Stimulated activated CD4-positive, alpha-beta T cell treated with anti-CD3 and anti-CD28 coated beads, Interleukin-4, amount 100 ng/mL, for 1 hour (primary cell): ENCODE results near the gene TRPM4.
"Not testable (repeated sequence)": the region's sequence is repeated elsewhere in the genome, so short reads cannot be mapped to it uniquely, and the experiment has no call there.

Experiments
- DNase-seq: peaks from one replicate; pipeline ENCODE4 v3.0.0-alpha.2; 2020

Gene TRPM4

GRCh38 chr19:49152119-49152550 is 5.5 kb upstream of the TRPM4 start:
- no peak for DNase-seq

DNA sequence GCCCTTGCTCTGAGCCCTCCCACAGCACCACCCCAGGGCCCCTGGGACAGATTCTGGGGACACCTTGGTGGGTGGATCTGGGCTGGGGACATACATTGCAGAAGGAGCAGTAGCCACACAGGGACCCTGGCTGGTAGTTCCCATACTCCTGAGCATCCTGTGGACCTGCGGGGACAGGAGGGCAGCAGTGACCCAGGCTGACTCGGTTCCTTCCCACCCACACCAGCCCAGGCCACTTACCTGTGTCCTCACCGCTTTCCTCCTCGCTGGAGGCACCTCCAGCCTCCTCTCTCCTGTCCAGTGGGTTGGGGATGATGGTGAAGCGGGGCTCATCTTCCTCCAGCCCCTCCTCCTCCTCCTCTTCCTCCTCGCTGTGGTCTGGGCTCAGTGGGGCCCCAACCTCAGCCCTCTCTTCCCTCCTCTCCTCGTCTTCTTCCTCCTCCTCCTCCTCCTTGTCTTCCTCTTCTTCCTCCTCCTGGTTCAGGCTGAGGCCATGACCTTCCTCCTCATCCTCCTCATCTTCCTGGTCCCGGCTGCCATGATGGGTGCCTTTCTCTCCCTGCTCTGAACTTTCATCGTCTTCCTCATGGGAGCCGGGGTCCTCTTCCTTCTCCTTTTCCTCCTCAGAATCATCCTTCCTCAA is 4.3 kb upstream of the TRPM4 start:
- no peak for DNase-seq

DNA sequence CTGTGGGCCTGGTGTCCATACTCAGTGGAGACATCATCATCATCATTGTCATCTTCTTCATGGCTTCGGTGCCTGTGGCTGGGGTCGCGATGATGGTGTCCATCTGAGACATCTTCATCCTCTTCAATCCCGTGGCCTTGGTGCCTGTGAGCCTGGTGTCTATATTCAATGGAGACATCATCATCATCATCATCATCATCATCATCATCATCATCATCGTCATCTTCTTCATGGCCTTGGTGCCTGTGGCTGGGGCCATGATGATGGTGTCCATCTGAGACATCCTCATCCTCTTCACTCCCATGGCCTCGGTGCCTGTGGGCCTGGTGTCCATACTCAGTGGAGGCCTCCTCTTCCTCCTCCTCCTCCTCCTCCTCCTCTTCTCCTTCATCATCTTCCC is 3.3 kb upstream of the TRPM4 start:
- no peak for DNase-seq

DNA sequence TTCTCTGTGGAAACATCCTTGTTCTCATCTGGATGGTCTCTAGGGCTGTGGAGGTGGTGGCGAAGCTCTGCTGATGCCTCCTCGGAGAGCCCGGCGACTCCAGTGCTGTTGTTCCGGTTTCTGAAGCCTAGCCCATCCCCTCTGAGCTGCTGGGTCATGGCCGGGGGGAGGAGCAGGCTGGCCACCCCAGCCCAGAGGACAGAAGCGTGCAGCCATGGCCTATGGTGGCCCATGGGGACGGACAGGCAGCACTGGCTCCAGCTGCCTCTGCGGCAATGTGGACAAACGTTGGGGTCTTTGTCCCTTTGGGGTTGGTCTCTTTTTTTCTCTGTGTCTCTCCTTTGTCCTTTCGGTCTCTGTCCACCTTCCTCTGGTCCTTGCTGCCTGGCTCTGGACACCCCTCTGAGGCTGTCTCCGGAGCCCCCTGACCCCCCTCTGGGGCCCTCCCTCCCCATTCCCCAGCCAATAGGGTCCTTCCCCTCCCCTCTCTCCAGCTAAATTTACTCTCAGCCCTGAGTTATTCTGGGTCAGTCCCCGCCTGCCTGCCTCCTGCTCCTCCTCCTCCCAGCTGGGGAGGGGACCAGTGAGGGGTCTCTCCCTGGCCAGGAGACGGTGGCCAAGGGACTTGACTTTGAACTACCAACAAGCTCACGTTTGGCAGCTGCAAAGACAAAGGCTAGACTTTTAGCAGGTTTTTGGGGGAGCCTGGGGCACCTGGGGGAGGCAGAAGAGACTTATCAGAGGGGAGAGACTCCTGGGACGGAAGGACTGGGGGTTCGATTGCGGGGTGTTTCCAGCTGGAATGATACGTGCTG is 2.4 kb upstream of the TRPM4 start, which contains the start of gene HRC:
HRC (minus strand) TSS at position 392 of the 815 bp plus-strand sequence; CDS start at position 233, 159 bp downstream.
- no peak for DNase-seq

- no peak for DNase-seq
These were observed 1.7 kb upstream of the TRPM4 start for GRCh38 chr19:49155820-49156346.

- DNase-seq = no peak
These were observed 3.0 kb downstream of the TRPM4 start for GRCh38 chr19:49160450-49161189.

DNA sequence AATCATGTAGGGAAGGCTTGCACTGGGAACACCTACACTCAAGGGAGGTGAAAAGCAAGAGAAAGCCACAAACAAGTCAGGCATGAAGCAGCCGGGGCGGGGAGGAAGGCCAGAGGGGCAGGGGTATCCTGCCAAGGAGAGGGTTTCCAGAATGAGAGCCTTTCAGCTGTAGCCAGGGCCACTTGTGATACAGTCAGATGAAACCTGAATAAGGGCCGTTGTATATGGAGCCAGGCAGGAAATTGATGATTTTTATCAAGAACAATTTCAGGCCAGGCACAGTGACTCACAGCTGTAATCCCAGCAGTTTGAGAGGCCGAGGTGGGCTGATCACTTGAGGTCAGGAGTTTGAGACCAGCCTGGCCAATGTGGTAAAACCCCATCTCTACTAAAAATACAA is 4.4 kb downstream of the TRPM4 start:
- DNase-seq = no peak

- no peak for DNase-seq
These were observed 7.6 kb downstream of the TRPM4 start for GRCh38 chr19:49165111-49165750.

DNA sequence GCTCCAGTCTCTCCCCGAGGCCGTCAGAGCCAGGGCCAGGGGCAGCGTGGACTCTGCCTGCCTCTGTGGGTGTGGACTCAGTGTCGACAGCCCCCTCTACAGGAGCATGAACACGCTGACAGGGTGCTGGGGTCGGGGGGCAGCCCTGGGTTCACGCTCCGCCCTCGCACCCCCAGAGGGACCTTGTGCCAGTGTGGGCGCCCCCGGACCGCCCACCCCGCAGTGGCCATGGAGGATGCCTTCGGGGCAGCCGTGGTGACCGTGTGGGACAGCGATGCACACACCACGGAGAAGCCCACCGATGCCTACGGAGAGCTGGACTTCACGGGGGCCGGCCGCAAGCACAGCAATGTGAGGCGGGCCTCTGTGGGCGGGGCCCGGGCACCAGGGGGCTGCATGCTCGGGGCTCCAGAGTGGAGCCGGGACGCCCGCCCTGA is 8.3 kb downstream of the TRPM4 start:
- DNase-seq = no peak

DNA sequence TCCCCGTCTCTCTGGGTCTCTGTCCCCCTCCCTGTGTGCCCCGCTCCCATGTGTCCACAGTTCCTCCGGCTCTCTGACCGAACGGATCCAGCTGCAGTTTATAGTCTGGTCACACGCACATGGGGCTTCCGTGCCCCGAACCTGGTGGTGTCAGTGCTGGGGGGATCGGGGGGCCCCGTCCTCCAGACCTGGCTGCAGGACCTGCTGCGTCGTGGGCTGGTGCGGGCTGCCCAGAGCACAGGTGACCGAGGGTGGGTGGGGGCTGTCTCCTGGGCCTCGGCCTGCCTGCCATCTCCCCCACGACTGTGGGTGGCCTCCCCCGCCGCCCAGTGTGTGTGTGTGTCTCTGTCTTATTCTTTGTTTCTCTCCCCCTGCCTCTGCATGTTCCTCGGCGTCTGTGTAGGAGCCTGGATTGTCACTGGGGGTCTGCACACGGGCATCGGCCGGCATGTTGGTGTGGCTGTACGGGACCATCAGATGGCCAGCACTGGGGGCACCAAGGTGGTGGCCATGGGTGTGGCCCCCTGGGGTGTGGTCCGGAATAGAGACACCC is 10.3 kb downstream of the TRPM4 start:
- no peak for DNase-seq

DNA sequence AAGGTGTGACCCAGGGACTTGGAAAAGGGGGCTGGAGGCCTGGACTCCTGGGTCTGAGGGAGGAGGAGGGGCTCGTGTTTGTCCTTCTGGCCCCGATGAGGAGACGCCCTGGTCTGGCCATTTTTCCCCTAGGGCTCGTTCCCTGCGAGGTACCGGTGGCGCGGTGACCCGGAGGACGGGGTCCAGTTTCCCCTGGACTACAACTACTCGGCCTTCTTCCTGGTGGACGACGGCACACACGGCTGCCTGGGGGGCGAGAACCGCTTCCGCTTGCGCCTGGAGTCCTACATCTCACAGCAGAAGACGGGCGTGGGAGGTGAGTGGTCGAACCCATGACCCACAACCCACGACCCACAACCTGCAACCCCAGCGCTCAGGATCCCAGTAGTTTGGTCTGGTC is 10.8 kb downstream of the TRPM4 start:
- DNase-seq = no peak

GRCh38 chr19:49173198-49173597 is 15.6 kb downstream of the TRPM4 start:
- no peak for DNase-seq

GRCh38 chr19:49180659-49181058 is 23.1 kb downstream of the TRPM4 start:
- DNase-seq = no peak

GRCh38 chr19:49182010-49182847 is 24.6 kb downstream of the TRPM4 start:
- DNase-seq = not testable (repeated sequence)

DNA sequence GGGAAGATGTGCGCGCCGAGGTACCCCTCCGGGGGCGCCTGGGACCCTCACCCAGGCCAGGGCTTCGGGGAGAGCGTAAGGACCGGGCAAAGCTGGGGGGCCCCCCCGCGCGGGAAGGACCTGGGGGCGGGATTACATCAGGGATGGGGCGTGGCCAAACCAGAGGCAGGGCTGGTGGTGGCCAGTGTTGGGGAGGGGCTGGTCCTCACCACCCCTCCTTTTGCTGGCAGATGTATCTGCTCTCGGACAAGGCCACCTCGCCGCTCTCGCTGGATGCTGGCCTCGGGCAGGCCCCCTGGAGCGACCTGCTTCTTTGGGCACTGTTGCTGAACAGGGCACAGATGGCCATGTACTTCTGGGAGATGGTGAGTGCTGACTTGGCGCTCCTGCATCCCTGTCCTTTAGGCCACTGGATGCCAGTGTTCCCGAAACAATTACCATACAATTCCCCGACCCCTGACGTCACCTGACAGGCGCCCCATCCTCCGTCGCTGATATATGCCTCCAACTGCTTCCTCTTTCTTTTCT is 25.3 kb downstream of the TRPM4 start:
- no peak for DNase-seq

DNA sequence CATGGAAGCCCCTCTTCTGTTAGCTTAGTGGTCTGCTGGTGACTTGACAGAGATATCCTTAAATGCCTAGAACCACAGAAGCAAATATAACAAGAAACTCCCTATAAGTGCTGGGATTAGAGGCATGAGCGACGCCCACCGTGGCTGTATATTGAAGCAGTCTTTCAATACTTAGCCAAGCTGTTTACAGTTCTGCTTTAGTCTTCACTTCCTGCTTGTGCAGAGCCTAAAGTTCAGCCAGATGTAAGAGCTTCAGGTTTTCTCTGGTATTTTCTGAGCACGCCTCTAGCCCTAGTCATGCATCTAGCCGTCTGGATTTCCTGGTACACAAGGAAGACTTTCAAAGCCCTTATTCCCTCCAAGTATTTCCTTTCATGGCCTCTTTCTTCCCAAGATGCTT is 28.5 kb downstream of the TRPM4 start:
- no peak for DNase-seq

- DNase-seq = no peak
These were observed 31.1 kb downstream of the TRPM4 start for GRCh38 chr19:49188626-49189200.

DNA sequence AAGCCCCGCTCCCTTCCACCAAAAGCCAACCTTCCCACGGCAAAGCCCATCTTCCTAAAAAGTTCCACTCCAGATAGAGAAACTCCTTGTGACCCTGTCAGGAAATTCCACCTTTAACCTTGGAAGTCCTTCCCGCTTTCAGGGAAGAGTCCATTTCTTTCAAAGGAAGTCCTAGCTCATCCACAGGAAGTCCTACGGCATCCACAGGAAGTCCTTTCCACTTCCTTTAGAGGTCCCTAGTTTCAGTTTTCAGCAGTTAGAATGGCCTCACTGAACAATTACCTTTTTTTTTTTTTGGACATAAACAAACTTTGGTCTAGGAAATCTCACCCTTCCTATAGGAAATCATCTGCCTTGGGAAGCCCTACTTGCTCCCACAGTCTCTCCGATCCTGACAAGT is 31.7 kb downstream of the TRPM4 start:
- no peak for DNase-seq

DNA sequence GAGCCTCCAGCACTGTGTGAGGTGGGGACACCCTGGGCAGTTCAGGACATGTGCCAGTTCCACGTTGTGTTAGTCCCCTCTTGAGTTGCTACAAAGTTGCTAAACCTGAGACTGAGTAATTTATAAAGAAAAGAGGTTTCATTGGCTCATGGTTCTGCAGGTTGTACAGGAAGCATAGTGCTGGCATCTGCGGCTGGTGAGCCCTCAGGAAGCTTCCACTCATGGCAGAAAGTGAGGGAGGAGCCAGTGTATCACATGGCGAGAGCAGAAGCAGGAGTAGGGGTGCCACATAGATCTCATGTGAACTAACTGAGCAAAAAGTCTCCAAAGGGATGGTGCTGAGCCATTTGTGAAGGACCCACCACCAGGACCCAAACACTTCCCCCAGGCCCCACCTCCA is 33.2 kb downstream of the TRPM4 start:
- DNase-seq = no peak

GRCh38 chr19:49193822-49194394 is 36.3 kb downstream of the TRPM4 start:
- DNase-seq = no peak

- DNase-seq = no peak
These were observed 36.8 kb downstream of the TRPM4 start for GRCh38 chr19:49194408-49194807.
